Skeletal muscle cell (primary cell): ENCODE results near the gene HEMGN.
"Not testable (repeated sequence)": the region's sequence is repeated elsewhere in the genome, so short reads cannot be mapped to it uniquely, and the experiment has no call there.

Experiments used
- DNase-seq: peaks from one replicate; pipeline ENCODE4 v3.0.0-alpha.2; 2010; ENCODE audit warnings: low read depth
- H3K4me3 ChIP-seq: 2 replicates; pipeline ENCODE4 v1.5.1; 2011; ENCODE audit warnings: low read depth, mild to moderate bottlenecking, control low read depth, low read length, moderate library complexity

HEMGN gene, protein sequence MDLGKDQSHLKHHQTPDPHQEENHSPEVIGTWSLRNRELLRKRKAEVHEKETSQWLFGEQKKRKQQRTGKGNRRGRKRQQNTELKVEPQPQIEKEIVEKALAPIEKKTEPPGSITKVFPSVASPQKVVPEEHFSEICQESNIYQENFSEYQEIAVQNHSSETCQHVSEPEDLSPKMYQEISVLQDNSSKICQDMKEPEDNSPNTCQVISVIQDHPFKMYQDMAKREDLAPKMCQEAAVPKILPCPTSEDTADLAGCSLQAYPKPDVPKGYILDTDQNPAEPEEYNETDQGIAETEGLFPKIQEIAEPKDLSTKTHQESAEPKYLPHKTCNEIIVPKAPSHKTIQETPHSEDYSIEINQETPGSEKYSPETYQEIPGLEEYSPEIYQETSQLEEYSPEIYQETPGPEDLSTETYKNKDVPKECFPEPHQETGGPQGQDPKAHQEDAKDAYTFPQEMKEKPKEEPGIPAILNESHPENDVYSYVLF

GRCh38 chr9:97938081-97938644, at the start of gene HEMGN:
TSS of gene HEMGN (minus strand) at chr9:97938172. CDS start at chr9:97938136, 36 bp downstream.
- DNase-seq: no peak
- H3K4me3 ChIP-seq: no peak within 1 kb of the TSS

DNA sequence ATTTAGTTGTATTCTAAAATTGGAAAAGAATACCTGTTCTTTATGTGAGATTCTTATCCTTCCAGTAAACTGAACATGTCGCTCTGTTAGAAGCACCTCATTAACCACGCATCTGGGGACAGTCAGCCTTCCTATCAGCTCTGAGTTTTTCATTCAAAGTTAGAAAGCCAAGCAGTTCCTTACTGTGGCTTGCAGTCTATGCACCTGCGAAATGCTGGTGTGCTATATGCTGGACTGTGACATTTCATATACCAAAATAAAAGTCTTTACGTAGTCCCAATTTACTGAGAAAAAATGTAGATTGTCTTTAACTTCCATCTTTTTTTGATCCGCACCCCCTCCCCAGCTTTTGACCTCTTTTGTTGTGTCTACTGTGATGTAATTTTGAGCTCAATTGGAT, 49.5 kb upstream of the HEMGN start:
- no peak overlapping the region for H3K4me3 ChIP-seq
- no peak for DNase-seq

GRCh38 chr9:97985058-97985861, 47.3 kb upstream of the HEMGN start:
- no peak for DNase-seq
- peak overlapping the region; percentile 89 for H3K4me3 ChIP-seq

DNA sequence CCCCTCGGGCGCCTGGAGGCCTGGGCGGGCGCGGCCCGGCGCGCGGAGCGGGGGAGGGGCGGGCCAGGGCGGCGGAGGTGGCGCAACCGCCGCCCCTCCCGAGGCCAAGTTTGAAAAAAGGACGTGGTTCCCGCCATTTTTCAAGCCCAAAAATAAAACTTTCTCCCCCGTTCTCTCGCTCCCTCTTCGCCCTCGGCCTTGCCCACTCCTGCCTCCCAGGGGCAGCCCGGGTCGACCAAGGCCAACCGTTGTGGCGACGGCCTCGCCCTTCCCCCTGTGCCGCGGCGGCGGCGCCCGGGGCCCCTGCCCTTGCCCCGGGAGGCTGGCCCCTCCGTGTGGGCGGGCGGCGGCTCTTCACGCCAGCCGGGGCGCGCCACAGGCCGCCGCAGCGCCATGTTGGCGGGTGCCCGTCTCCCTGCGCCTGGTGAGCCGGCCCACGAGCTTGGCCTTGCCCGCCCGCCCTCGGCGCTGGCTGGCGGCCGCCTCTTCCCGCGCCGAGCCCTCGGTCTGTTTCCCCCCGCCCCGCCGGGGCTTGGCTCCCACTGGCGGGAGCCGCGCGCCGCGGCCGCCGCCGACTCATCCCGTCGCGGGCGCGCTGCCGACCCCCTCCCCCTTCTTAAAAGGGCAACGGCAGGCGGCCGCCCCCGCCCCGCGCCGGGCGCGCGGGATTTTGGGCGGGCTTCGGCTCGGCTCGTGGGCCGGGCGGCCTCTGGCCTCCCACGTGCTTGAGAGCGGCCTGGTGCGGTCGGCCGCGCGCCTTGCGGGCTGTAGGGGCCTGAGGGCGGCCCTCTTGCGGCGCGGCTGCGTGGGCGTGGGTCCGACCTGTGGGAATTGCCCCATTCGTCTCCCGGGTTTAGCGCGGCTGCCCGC, 46.5 kb upstream of the HEMGN start:
- DNase-seq: peak; percentile 41
- peak overlapping the region; percentile 89 for H3K4me3 ChIP-seq

DNA sequence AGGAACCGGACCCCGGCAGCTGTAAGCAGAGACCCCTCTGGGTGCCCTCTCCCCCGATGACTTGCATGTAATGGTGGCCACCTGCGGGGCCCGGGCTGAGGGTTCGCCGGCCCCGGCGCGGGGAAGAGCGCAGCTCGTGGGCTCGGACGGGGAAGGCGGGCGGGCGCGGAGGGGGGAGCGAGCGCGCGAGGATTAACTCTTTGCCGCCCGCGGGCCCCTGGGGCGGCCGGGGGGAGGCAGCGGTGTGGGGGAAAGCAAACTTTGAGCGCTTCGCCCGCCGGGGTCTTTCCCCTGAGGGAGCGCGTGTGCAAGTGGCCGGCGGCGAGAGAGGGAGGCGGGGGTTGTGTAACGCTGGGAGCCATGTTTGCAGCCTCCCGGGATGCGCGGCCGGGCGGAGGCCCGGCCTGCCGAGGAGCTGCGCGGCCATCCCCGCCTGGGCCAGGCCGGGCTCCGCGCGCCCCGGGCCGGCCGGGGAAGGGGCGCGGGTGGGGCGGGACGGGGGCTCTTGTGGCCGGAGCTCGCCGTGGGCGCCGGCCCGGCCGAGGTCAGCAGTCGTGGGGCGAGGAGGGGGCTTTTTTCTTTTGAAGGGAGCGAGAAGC, 45.7 kb upstream of the HEMGN start:
- H3K4me3 ChIP-seq: peak overlapping the region; percentile 89
- no peak for DNase-seq

- DNase-seq: peak; percentile 72
- H3K4me3 ChIP-seq: peak within 1 kb of the TSS; percentile 89
Measured at GRCh38 chr9:97982683-97983588, 45.0 kb upstream of the HEMGN start, which contains the start of gene ANP32B. TSS of gene ANP32B (plus strand) at chr9:97983341. CDS start at chr9:97983556, 215 bp downstream.

DNA sequence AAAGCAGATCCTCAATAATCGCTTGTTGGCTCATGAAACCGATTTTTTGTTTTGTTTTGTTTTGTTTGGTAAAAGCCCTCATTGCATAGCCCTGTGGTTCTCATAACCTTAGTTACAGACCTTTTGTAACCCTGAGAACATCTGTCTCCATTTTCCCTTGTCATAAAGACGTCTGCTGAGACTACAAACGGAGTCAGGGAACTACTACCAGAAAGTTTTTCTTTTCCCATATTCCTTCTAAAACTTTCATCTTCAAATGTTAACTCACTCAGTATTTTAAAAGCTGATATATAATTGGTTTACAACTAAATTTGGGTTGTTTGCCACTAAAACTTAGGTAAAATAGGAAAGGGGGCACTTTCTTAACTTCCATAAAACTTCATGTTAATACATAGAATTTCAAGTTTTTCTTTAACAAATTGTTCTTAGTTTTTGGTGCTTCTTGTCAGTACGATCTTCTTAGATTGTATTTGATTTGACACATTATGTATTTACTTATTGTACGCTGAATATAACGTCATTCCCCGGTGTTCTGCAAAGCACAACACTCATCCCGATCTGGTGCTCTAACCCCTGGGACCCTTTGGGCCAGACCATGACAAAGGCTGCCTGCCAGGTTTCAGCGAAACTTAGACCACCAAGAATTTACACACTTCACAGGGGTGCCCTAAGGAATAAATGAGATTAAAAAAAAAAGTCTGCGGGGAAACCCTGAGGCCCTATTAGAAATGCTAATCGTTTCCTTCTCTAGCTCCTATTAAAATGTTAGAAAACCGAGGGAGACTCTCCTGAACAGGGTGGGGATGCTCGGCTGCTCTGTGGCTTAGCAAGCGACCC, 44.1 kb upstream of the HEMGN start:
- no peak for DNase-seq

GRCh38 chr9:97980918-97981845, 43.2 kb upstream of the HEMGN start:
- H3K4me3 ChIP-seq: no peak overlapping the region
- DNase-seq: no peak

More for the DNA sequence above, 44.1 kb upstream of the HEMGN start:
- peak overlapping the region; percentile 71 for H3K4me3 ChIP-seq

DNA sequence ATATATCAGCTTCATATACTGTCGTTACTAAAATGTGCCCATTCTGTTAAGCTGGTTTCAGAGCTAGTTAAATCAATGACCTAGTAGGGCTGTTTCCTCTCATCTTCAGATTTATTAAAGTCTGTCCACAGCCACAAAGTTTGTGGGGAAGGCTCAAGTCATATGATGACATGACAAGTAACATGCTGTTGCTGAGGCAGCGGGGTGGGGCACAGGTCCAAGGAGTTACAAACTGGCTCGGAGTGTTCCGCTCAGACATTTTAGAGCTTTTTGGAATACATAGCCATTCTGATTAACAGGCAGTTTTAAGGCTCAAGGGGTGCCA, 42.5 kb upstream of the HEMGN start:
- no peak overlapping the region for H3K4me3 ChIP-seq
- DNase-seq: no peak

- no peak overlapping the region for H3K4me3 ChIP-seq
- DNase-seq: no peak
Measured at GRCh38 chr9:97979788-97980478, 42.0 kb upstream of the HEMGN start.

GRCh38 chr9:97978371-97979130, 40.6 kb upstream of the HEMGN start:
- no peak for DNase-seq
- no peak overlapping the region for H3K4me3 ChIP-seq

GRCh38 chr9:97976633-97977032, 38.7 kb upstream of the HEMGN start:
- H3K4me3 ChIP-seq, DNase-seq: not testable (repeated sequence)

DNA sequence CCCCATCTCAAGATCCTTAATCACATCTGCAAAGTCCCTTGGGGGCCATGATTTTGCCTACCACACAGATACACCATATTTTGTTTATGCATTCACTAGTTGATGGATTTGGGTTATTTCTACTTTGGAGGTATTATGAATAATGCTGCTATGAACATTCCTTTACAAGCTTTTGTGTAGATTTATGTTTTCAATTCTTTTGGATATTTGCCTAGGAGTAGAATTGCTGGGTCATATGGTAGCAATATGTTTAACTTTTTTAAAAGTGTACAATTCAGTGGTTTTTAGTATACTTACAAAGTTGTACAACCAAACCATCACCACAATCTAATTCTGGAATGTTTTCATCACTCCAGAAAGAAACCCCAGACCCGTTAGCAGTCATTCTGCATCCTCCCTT, 37.4 kb upstream of the HEMGN start:
- DNase-seq: no peak
- H3K4me3 ChIP-seq: no peak overlapping the region

GRCh38 chr9:97972753-97973152, 34.8 kb upstream of the HEMGN start:
- no peak for DNase-seq
- no peak overlapping the region for H3K4me3 ChIP-seq

DNA sequence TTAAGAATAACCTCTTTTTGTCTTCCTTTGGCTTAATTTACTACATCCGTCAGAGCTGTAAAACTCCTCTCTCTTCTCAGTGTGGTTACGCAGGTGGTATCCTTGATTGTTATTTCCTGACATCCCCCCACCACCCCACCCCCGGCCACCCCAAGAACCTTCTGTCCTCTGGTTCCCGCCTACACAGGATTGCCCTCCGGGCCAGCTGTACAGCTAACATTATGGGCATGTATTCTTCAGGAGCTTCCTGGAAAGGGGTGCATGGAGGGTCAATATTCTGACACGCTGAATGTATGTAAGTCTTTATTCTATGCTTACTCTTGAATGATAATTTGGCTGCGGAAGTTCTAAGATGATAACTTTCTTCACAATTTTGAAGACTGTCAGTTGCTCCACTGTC, 32.2 kb upstream of the HEMGN start:
- H3K4me3 ChIP-seq: no peak overlapping the region
- no peak for DNase-seq
